ENCODE results near the gene YARS2.
"Not testable (repeated sequence)": the region's sequence is repeated elsewhere in the genome, so short reads cannot be mapped to it uniquely, and the experiment has no call there.

The YARS2 gene

DNA sequence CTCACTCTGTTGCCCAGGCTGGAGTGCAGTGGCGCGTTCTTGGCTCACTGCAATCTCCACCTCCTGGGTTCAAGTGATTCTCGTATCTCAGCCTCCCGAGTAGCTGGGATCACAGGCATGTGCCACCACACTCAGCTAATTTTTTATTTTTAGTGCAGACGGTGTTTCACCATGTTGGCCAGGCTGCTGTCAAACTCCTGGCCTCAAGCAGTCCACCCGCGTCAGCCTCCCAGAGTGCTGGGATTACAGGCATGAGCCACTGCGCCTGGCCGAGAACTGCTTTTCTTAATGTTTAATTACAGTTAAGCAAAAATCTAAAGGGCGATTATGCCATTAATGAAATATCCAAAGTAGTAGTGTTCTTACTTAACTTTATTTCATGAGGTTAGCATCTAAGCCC, 13.6 kb downstream of the YARS2 start:
- DNase-seq, result no peak

DNA sequence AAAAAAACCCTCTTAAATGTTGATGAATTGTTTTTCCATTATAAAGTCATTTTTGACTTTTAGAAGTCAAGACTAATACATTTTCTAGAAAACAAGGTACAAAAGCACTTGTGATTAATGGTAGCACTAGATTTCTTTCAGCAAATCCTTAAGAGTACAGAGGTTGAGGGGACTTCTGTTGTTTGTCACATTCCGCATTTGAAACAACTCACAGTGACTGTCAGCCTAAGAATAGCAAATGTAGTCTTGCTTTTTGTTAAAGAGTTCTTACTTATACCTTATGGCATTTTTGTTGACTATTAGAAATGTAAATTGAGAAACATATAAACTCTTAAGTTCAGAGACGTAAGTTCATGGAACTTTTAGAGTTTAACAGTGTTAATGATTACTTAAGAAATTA, 16.4 kb downstream of the YARS2 start:
- DNase-seq, result no peak

DNA sequence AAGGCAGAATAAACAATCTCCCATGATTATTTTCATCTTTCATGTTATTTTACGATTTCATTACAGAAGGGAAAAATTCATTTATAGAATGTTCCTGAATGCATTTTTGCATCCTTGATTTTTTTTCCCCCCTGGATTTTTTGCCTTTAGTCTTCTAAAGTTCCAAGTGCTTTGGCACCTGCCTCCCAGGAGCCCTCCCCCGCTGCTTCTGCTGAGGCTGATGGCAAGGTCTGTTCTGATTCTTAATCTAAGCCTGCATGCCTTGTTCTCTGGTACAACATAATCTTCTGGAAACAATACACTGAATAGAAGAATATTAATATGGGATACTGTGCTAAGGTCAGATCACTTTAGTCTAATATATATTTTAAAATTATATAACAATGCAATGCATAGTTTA, 18.0 kb downstream of the YARS2 start:
- no peak for DNase-seq

GRCh38 chr12:32736445-32736844, 19.3 kb downstream of the YARS2 start:
- DNase-seq, result no peak

DNA sequence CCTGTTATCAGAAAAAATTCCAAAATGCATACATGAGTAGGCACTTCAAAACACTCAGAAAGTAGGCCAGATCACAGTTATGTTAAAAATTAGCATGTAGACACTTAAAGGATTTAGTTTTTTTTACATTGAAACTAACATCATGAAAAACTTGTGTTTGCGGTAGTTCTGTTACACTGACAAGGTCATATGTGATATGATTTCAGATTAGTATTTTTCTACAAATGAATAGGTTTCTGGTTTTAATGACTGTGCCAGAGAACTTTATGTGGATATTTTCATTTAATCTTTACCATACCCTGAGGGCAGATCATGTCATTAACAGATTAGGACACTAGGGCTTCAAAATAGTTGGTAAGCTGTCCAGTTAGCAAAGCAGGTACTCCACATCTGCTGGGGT, 20.7 kb downstream of the YARS2 start:
- no peak for DNase-seq

DNA sequence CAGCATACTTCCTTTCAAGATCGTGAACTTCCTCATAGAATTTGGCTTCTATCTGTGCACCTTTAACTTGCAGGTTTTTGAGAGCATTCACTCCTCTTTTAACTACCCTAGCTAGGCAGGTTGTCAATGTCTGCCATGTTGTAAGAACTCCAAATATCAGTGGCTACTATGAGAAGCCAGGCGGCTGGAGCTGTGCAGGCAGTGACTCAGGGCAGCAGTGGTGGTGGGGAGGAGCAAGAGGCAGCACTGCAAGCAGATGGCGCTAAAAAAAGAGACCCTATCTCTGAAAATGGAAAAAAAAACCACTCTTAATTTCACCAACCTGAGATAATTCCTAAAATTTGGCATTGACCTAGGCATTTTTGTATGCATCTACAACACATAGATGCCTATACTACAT, 28.5 kb downstream of the YARS2 start:
- DNase-seq, result no peak

GRCh38 chr12:32726286-32726685, 29.4 kb downstream of the YARS2 start:
- no peak for DNase-seq

DNA sequence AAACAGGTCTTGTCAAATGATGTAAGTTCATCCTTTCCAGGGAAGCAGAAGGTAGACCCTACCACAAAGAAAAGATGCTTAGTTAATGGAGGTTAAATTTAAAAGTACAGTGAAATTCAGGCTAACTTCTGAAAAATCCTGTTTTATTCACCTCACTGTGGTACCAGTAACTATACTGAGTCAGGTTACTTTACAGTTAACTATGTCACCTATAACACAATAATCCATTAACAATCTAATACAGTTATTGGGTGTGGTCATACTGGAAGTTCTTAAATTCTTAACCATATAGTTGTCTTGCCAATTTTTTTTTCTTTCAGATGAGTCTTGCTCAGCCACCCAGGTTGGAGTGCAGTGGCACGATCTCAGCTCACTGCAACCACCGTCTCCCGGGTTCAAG, 30.4 kb downstream of the YARS2 start:
- DNase-seq, result not testable (repeated sequence)

DNA sequence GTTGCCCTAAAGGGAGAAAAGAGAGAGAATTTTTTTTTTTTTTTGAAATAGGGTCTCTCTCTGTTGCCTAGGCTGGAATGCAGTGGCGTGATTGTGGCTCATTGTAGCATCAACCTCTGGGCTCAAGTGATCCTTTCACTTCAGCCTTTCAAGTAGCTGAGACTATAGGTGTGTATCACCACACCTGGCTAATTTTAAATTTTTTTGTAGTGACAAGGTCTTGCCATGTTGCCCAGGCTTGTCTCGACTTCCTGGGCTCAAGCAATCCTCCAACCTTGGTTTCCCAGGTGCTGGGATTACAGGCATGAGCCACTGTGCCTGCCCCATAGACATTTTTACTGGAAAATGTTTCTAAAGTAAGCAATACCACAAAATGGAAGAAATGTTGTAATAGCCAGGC, 36.8 kb downstream of the YARS2 start:
- DNase-seq, result no peak

- no peak for DNase-seq
Measured at GRCh38 chr12:32714772-32715171, 40.9 kb downstream of the YARS2 start.

- DNase-seq, result no peak
Measured at GRCh38 chr12:32708926-32709325, 46.8 kb downstream of the YARS2 start.

DNA sequence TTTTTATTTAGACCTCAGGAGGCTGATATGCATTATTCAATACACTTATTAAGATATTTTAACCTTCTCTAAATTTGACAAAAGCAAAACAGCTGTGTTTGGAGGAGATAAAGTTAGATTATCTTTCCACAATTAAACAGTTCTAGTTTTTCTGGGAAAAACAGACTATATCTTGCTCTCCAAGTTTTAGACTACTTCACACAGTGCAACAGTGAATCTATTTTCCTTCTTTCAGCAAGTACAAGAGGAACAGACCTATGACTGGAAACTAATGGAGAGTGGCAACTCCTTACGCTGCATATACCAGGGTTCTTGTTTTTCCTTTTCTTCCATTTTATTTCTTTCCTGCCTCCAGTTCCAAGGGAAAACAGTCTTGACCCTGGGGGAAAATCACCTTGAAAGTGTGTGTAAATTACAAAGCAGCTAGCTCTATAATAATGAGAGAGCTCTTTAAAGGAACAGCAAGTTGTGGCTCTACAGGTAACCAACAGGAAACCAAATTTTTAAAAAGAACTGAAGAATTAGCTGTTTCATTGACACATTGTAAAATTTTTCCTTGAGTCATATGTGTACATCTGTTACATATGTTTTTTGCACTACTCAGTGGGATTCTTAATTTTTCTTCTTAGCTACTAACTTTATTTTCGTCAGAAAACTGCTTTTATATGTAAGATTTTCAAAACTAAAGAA, 49.2 kb downstream of the YARS2 start:
- DNase-seq, result no peak

DNA sequence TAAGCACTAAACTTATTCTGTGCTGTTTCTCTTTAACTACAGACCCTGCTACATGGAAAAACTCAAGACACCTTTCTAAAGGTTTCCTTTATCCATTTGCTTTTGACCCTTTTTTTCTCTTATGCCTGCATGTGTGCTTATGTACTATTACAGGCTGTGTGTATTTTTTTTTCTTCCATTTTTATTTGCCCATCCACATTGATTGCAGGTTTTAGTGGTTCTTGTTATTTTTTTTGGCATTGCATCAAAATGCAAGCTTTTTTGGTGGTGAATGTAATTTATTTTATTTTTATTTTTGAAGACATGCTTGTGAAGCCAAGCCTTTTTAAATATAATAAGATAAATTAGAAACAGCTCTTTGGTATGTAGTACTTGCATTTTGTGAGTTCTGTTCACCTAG, 49.9 kb downstream of the YARS2 start:
- no peak for DNase-seq

- DNase-seq, result no peak
Measured at GRCh38 chr12:32702946-32703345, 52.8 kb downstream of the YARS2 start.

GRCh38 chr12:32702473-32702872, 53.2 kb downstream of the YARS2 start:
- no peak for DNase-seq

DNA sequence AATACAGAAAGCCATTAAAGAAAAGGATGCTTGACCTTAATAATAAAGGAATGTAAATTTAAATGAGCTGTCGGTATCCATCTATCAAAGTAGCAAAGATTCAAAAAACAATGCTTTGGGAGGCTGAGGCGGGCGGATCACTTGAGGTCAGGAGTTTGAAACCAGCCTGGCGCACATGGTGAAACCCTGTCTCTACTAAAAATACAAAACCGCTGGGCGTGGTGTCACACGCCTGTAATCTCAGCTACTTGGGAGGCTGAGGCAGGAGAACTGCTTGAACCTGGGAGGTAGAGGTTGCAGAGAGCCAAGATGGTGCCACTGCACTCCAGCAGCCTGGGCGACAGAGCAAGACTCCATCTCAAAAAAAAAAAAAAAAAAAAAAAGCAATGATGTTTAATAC, 56.3 kb downstream of the YARS2 start:
- not testable (repeated sequence) for DNase-seq

GRCh38 chr12:32698285-32698684, 57.4 kb downstream of the YARS2 start:
- no peak for DNase-seq

DNA sequence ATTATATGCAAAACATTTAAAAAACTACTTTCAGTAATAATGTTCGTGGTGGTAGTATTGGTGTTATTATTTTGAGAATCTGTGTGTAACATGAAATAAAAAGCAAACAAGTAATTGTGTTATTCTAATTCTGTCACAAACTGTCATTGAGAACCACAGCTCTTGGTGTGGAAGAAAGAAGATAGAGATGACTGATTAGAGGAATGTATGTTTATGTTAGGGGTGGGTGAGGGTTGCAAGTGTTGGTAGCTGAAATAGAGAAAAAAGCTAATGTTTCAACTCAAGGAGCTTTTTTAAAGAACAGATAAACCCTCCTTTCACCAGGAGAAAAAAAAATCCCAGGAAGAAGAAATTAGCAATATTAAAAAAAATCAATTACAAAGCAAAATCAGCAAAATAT, 58.3 kb downstream of the YARS2 start:
- no peak for DNase-seq

Measured in stimulated activated CD4-positive, alpha-beta T cell treated with anti-CD3 and anti-CD28 coated beads, Interleukin-4, amount 100 ng/mL, for 1 hour (primary cell).